Lung (tissue), 12 donors: ENCODE data around the gene ATP8B3. TPM values are rescaled to one million over a fixed set of nuclear protein-coding genes. Genes with fewer than 3 reads are reported as not detected.

Experiments
- ATAC-seq: fragments of 200-7000 bp; cut with Tn5 transposase; one replicate; pipeline ENCODE4 v1.9.1; 2020; ENCODE audit warnings: moderate number of reproducible peaks; ENCODE audit not compliant: insufficient read depth, low FRiP score
- DNase-seq, 3 donors: peaks; one replicate each; pipeline ENCODE4 v3.0.0-alpha.2; 2013 to 2017
- H3K27ac ChIP-seq, 2 donors: one replicate each; pipeline ENCODE4 v1.5.1; 2013; ENCODE audit warnings: mild to moderate bottlenecking in 2 of 2, moderate library complexity in 2 of 2, control low read depth in 1 of 2, inconsistent platforms in 1 of 2, low read depth in 1 of 2, low read length in 1 of 2
- H3K27me3 ChIP-seq, 3 donors: one replicate each; pipeline ENCODE4 v1.5.1; 2013; ENCODE audit warnings: low read length in 2 of 3; ENCODE audit not compliant: control insufficient read depth in 3 of 3, insufficient read depth in 3 of 3
- H3K36me3 ChIP-seq, 4 donors: one replicate each; pipeline ENCODE4 v1.5.1; 2013; ENCODE audit warnings: low read length in 4 of 4, mild to moderate bottlenecking in 1 of 4, moderate library complexity in 1 of 4; ENCODE audit not compliant: control insufficient read depth in 4 of 4, insufficient read depth in 4 of 4
- H3K4me1 ChIP-seq, 5 donors: one replicate each; pipeline ENCODE4 v1.5.1; 2013; ENCODE audit warnings: low read length in 5 of 5, mild to moderate bottlenecking in 2 of 5, moderate library complexity in 1 of 5; ENCODE audit not compliant: control insufficient read depth in 5 of 5, insufficient read depth in 5 of 5
- H3K4me3 ChIP-seq: one replicate; pipeline ENCODE4 v1.5.1; 2013; ENCODE audit warnings: mild to moderate bottlenecking, control low read depth, moderate library complexity
- H3K9ac ChIP-seq, 2 donors: one replicate each; pipeline ENCODE4 v1.5.1; 2013; ENCODE audit warnings: low read length in 2 of 2, control low read depth in 1 of 2; ENCODE audit not compliant: insufficient read depth in 1 of 2
- H3K9me3 ChIP-seq, 4 donors: one replicate each; pipeline ENCODE4 v1.5.1; 2013; ENCODE audit warnings: low read length in 3 of 4, mild to moderate bottlenecking in 1 of 4, moderate library complexity in 1 of 4; ENCODE audit not compliant: control insufficient read depth in 4 of 4, insufficient read depth in 3 of 4
- WGBS, 2 donors: extraction: QIAGEN DNeasy Blood & Tissue Kit; methylation state at CpG; one replicate each; pipeline ENCODE4 v1.1.7; 2013; 5-methylcytosine and 5-hydroxymethylcytosine counted together
- polyA plus RNA-seq, 2 donors: library from polyadenylated mRNA; stranded (reverse); fragments of 200-250 nt; gene quantifications; one replicate each; pipeline ENCODE4 v1.2.1, GENCODE V29; 2013
- total RNA-seq, 2 donors: library from RNA; depleted of rRNA in 1 of 2; stranded (reverse); fragments of >200 nt in 1 of 2; gene quantifications; one replicate each; pipeline ENCODE4 v1.2.1, GENCODE V29; 2014 to 2021
- TF ChIP-seq, protein P1 (sequence below): IDR thresholded peaks from 2 replicates; pipeline ENCODE4 v1.5.1; 2012; ENCODE audit warnings: mild to moderate bottlenecking; ENCODE audit errors: control extremely low read depth, extremely low read depth
- donor health status: control.
- donor health status: control.
- donor health status: Bipolar disorder and iron deficiency.
- donor health status: healthy.
- donor health status: DM: yes; HTN: yes; CAD: no.

ATP8B3 gene
- total and polyA plus RNA-seq, 4 donors: 0.69 to 2.4 (median 1.8) TPM

DNA sequence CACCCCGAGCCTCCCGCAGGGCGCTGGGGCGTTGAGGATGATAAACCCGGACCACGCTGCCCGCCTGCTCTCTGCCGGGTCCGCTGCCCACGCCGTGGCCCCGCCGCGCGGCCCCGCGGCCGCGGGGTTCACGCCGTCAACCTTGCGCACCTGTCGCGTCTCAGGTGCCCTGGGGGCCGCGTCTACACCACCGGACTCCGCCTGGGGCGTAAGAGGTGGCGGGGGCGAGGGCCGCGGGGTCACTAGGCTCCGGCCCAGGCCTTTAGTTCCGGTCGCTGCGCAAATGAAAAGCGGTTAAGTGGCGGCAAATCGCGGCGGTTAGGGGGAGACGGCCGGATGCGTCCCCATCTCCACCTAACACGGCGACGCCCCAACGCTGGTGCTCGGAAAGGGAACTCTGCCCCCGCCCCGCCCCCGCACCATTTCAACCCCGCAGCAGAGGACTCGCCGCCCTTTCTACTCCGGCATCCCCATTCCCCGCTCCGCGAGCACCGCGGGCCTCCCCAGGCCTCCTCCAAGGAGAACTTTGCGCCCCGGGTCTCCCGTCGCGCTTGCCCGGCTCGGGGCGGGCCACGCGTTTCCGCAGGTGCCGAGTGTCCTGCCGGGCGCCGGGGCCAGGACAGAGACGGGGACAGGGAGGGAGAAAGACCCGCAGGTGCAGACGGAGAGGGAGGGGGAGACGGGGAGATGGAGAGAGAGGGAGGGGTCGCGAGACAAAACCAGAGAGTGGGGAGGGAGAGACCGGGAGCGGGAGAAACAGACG, 54.4 kb downstream of the ATP8B3 start:
- Histone ChIP-seq H3K9ac (no peak overlapping the region), H3K4me1 (peaks cover 0 to 12% (median 0%) of the 10 kb centered on the region in 5 donors), H3K27me3 (peaks cover 54 to 78% (median 61%) of the 10 kb centered on the region in 3 donors), H3K9me3 (peaks cover 0 to 4% (median 0%) of the 10 kb centered on the region in 4 donors), H3K36me3 (no peaks in the 10 kb centered on the region), H3K27ac (no peak overlapping the region), H3K4me3 (no peak overlapping the region)
- TF ChIP-seq, protein P1, sequence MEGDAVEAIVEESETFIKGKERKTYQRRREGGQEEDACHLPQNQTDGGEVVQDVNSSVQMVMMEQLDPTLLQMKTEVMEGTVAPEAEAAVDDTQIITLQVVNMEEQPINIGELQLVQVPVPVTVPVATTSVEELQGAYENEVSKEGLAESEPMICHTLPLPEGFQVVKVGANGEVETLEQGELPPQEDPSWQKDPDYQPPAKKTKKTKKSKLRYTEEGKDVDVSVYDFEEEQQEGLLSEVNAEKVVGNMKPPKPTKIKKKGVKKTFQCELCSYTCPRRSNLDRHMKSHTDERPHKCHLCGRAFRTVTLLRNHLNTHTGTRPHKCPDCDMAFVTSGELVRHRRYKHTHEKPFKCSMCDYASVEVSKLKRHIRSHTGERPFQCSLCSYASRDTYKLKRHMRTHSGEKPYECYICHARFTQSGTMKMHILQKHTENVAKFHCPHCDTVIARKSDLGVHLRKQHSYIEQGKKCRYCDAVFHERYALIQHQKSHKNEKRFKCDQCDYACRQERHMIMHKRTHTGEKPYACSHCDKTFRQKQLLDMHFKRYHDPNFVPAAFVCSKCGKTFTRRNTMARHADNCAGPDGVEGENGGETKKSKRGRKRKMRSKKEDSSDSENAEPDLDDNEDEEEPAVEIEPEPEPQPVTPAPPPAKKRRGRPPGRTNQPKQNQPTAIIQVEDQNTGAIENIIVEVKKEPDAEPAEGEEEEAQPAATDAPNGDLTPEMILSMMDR: no peak
- ATAC-seq: no peak
- WGBS, 2 donors: 1 to 2% methylated on average over 86 of the region's 86 CpGs
- DNase-seq: no peak

DNA sequence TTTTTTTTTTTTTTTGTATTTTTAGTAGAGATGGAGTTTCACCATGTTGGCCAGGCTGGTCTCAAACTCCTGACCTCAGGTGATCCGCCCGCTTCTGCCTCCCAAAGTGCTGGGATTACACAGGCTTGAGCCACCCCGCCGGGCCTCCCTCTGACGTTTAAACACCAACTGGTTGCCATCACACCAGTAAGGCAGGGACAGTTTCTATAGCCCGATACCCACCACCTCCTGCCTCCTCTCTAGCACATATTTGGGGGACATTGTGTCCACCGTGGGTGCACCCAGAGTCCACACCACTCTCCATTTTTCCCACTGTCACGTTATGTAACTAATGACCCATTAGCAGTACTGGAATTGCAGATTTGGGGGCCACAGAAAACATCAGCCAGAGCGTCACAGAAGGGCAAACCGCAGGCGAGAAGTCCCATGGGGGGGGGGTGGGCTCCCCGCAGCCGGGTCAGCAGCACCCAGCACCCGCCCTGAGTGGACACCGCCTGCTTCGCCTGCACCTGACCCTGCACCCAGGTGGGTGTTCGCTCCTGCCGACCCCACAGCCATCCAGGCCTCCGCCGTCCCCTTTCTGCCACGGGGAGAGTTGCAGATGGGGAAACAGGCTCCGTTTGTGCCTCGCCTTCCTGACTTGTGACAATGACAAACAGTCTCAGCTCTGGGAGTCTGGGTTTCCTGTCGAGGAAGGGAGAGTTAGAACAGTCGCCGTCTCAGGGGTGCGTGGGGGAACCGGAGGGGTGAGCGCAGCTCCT, 55.2 kb downstream of the ATP8B3 start:
- Histone ChIP-seq H3K9me3 (peaks cover 0 to 5% (median 0%) of the 10 kb centered on the region in 4 donors), H3K4me1 (peaks cover 0 to 12% (median 0%) of the 10 kb centered on the region in 5 donors), H3K27me3 (peaks cover 58 to 79% (median 64%) of the 10 kb centered on the region in 3 donors), H3K9ac (no peak overlapping the region), H3K4me3 (no peak overlapping the region), H3K36me3 (no peaks in the 10 kb centered on the region), H3K27ac (no peak overlapping the region)
- ATAC-seq (no peak), DNase-seq (no peak)
- TF ChIP-seq, protein P1: no peak
- 4 to 5% methylated on average over 28 to 29 of the region's 29 CpGs for WGBS, 2 donors

DNA sequence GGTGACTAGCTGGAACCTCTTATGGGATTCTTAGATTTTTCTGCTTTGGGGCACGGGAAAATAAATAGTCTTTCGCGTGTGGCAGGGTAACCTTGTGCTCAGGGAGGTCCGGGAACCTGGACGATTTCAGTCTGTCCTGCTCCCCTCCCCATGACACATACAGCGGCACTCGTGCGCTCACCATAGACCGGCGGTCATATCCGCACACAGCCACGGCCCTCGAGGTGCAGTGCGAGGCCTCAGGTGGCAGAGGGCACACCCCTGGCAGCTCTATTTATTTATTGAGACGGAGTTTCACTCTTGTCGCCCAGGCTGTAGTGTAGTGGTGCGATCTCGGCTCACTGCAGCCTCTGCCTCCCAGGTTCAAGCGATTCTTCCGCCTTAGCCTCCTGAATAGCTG, 55.8 kb downstream of the ATP8B3 start:
- no peak for DNase-seq
- Histone ChIP-seq H3K4me1 (peaks cover 0 to 12% (median 0%) of the 10 kb centered on the region in 5 donors), H3K27me3 (peaks cover 62 to 79% (median 64%) of the 10 kb centered on the region in 3 donors), H3K4me3 (no peak overlapping the region), H3K36me3 (no peaks in the 10 kb centered on the region), H3K9ac (no peak overlapping the region), H3K27ac (no peak overlapping the region), H3K9me3 (peaks cover 0 to 6% (median 0%) of the 10 kb centered on the region in 4 donors)
- TF ChIP-seq, protein P1: no peak
- no peak for ATAC-seq
- WGBS, 2 donors: 5 to 7% methylated on average over 20 of the region's 20 CpGs
